HG02610 (cell line): ENCODE measurements around the gene RBPJL.

Experiments
- ATAC-seq: cut with Tn5 transposase; IDR thresholded peaks from one replicate; pipeline ENCODE4 v1.9.1; 2021; ENCODE audit warnings: mild to moderate bottlenecking, moderate library complexity; ENCODE audit not compliant: unreplicated experiment

Gene RBPJL

GRCh38 chr20:45316150-45317080, 9.8 kb downstream of the RBPJL start:
- ATAC-seq: no peak

GRCh38 chr20:45317826-45318225, 11.2 kb downstream of the RBPJL start:
- ATAC-seq: no peak

GRCh38 chr20:45318386-45318939, 11.8 kb downstream of the RBPJL start:
- no peak for ATAC-seq

- no peak for ATAC-seq
These were observed 12.3 kb downstream of the RBPJL start for GRCh38 chr20:45318948-45319347.

GRCh38 chr20:45320948-45321595, 14.4 kb downstream of the RBPJL start:
- ATAC-seq: no peak

- ATAC-seq: no peak
These were observed 16.3 kb downstream of the RBPJL start for GRCh38 chr20:45322952-45323383.

GRCh38 chr20:45323731-45324130, 17.1 kb downstream of the RBPJL start:
- ATAC-seq: no peak

- ATAC-seq: no peak
These were observed 18.7 kb downstream of the RBPJL start for GRCh38 chr20:45325371-45325770.

- no peak for ATAC-seq
These were observed 21.8 kb downstream of the RBPJL start for GRCh38 chr20:45328451-45328850.

- no peak for ATAC-seq
These were observed 23.1 kb downstream of the RBPJL start for GRCh38 chr20:45329497-45330319.

GRCh38 chr20:45330476-45330875, 23.8 kb downstream of the RBPJL start:
- ATAC-seq: no peak

- no peak for ATAC-seq
These were observed 30.1 kb downstream of the RBPJL start for GRCh38 chr20:45336530-45337366.

- ATAC-seq: no peak
These were observed 30.9 kb downstream of the RBPJL start for GRCh38 chr20:45337367-45338120.

- ATAC-seq: no peak
These were observed 31.7 kb downstream of the RBPJL start for GRCh38 chr20:45338121-45339030.

GRCh38 chr20:45339084-45339483, 32.4 kb downstream of the RBPJL start:
- ATAC-seq: no peak

GRCh38 chr20:45339799-45340198, 33.2 kb downstream of the RBPJL start:
- ATAC-seq: no peak

GRCh38 chr20:45340236-45340847, 33.7 kb downstream of the RBPJL start:
- no peak for ATAC-seq

GRCh38 chr20:45340951-45341350, 34.3 kb downstream of the RBPJL start:
- no peak for ATAC-seq
